HG03571 (cell line): Measurements from ENCODE around the gene CHCT1.
"Not testable (repeated sequence)": the region's sequence is repeated elsewhere in the genome, so short reads cannot be mapped to it uniquely, and the experiment has no call there.

Experiments
- ATAC-seq: cut with Tn5 transposase; IDR thresholded peaks from one replicate; pipeline ENCODE4 v1.9.1; 2021; ENCODE audit not compliant: unreplicated experiment

Gene CHCT1

DNA sequence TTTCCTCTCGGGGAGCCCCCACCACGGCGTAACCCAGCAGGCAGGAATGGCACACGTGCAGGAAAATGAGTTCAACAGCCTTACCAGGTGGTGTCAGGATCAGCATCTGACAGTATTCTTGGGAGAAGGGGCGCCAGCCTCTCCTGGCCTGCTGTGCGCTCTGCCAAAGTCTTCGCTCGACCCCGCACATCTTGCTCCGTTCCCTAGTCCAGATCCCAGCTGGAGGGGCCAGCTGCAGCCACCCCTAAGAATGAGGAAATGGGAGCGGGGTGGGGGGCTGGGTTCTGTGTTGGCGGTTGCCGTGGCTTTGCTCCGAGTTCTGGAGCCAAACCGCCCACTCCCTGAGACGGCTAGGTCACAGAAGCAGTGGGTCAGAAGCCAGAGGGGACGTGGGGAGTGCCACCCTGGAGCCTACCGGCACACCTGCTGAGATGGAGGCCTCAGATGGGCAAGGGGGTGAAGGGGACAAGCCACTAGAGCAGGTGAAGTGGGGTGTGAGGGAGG, at the start of gene CHCT1:
TSS of gene CHCT1 (plus strand) at position 328 of the 504 bp plus-strand sequence. CDS start at position 432, 104 bp downstream.
- ATAC-seq, result no peak

GRCh38 chr17:60372790-60373483, 49.4 kb upstream of the CHCT1 start:
- no peak for ATAC-seq

DNA sequence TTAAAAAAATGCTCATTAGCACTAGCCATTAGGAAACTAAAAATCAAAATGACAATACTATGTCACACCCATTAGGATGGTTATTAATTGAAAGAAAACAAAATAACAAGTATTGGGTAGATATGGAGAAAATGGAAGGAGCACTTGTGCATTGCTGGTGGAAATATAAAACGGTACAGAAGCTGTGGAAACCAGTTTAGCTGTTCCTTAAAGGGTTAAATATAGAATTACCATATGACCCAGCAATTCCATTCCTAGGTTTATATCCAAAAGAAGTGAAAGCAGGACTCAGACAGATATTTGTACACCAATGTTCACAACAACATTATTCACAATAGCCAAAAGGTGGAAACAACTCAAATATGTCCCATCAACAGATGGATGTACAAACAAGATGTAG, 44.1 kb upstream of the CHCT1 start:
- not testable (repeated sequence) for ATAC-seq

DNA sequence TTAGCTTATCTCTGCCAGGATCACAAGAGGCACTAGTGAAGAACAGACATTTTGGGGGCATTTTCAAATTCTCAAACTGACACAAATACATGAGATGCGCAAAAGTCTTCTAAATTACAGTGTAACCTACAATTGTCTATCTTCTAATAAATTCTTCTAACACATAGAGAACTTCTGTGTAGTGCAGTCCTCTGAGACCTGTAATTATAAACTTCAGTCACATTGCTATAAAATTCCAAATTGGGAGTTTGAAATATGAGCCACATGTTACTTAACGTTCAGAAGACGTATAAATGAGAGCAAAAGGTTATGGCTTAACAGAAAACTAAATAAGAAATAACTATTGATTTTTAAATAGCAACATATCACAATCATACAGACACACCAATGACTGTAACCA, 42.8 kb upstream of the CHCT1 start:
- ATAC-seq, result not testable (repeated sequence)

DNA sequence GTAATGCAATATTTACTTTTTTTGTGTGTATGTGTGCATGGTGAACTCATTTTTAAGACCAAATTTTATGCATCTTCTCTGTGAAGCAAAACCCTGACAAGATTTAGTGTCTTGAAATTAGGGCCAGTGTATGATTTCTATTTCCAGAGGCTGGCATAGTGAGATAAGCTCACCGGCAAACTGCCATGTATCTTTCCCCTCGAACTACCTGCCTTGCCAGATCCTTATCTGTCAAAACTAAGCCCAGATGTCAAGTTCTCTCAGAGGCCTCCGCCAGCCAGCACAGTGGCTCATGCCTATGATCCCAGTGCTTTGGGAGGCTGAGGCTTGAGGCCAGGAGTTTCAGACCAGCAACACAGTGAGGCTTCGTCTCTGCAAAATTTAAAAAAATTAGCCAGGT, 40.3 kb upstream of the CHCT1 start:
- no peak for ATAC-seq

GRCh38 chr17:60383379-60383778, 38.9 kb upstream of the CHCT1 start:
- no peak for ATAC-seq

- ATAC-seq, result not testable (repeated sequence)
Measured at GRCh38 chr17:60384921-60385320, 37.4 kb upstream of the CHCT1 start.

GRCh38 chr17:60386147-60387058, 35.9 kb upstream of the CHCT1 start:
- ATAC-seq, result no peak

DNA sequence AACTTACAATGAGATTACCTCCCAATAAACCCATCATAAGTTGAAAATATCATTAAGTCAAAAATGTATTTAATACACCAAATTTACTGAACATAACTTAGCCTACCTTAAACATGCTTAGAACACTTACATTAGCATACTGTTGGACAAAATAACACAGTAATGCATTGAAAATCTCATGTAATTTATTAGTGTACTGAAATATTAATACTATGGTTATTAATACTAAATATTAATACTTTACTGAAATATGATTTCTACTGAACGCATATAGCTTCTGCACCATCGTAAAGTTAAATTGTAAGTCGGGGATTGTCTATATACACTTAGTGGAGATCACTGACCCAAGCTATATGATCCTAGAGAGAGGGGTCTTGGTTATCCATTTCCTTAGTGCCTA, 34.6 kb upstream of the CHCT1 start:
- no peak for ATAC-seq

- ATAC-seq, result no peak
Measured at GRCh38 chr17:60388742-60389141, 33.5 kb upstream of the CHCT1 start.

- ATAC-seq, result no peak
Measured at GRCh38 chr17:60390186-60390585, 32.1 kb upstream of the CHCT1 start.

- no peak for ATAC-seq
Measured at GRCh38 chr17:60390925-60391470, 31.3 kb upstream of the CHCT1 start.

- ATAC-seq, result peak; percentile 12
Measured at GRCh38 chr17:60391471-60392041, 30.7 kb upstream of the CHCT1 start.

DNA sequence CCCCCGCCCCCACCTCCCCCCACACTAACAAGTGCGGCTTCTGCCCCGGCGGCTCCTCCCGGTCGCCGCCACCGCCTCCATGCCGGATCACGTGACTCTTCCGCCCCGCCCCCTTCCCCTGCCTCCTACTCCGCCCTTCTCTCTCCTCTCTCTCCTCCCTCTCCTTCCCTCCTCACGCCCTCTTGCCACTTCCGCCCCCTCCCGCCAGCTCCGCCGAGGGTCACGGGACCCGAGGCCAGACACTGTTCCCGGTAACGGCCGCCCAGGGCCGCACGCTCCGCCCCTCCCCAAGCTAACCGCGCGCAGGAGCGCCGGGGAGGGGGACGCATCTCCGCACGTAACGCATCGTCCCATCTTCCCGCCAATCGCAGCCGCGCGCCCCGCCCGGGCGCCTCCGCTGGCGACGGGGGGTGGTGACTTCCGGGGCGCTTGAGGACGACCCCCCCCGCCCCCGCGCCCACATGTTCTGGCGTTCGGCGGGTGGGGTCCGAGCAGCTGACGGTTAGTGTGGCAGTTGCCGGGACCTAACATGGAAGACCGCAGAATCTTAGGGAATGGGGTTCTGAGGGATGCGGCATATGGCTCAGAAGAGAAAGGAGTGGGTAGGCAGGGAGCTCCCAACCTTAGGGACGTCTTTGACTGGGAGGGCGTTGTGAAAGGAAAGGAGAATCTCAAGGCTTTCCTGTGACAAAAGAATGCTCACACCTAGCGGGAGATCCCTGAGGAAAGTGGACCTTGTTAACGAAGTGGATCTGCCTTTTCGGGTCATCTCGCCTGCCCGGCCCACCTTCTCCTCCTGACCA, 30.0 kb upstream of the CHCT1 start, which contains the start of gene USP32:
TSS of gene USP32 (minus strand) at position 92 of the 803 bp plus-strand sequence. CDS start 194 bp downstream, outside the sequence.
- peak; percentile 72 for ATAC-seq

DNA sequence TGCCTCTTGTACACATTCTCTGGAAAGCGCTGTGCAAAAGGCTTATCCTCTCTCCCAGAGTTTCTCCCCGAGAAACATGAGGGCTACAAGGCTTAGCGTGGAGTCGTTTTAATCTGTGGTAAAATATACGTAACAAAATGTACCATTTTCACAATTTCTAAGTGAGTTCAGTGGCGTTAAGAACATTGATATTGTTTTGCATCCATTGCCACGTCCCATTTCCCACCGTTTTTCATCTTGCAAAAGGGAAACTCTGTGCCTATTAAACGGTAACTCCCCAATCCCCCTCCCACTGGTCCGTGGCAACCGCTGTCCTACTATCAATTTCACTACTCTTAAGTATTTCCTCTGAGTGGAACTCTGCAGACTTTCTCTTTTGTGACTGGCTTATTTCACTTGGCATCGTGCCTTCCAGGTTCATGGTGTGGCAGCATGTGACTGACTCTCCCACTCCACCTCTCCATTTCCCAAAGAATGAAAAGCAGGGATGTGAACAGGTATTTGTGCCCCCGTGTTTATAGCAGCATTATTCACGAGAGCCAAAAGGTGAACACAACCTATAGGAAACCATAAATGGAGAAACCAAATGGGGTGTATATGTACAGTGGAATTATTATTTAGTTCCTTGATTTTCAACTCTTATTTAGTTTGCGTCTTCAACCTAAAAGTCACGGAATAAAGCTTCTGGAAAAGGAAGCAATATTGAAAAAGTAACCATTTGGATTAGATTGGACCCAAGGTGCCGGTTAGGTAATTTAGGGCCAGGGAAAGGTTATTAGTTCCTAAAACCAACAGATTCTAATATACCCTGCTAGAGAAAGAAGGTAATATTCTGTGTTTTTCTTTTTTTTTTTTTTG, 29.2 kb upstream of the CHCT1 start:
- ATAC-seq, result no peak

GRCh38 chr17:60393840-60394723, 28.2 kb upstream of the CHCT1 start:
- ATAC-seq, result no peak

GRCh38 chr17:60395508-60396065, 26.7 kb upstream of the CHCT1 start:
- no peak for ATAC-seq

- no peak for ATAC-seq
Measured at GRCh38 chr17:60396412-60396811, 25.9 kb upstream of the CHCT1 start.
